GM10248 (cell line): ENCODE results near the gene SLC29A2.
"Not testable (repeated sequence)": the region's sequence is repeated elsewhere in the genome, so short reads cannot be mapped to it uniquely, and the experiment has no call there.

Experiments
- CTCF ChIA-PET: fragments of 300-600 bp; sonication (Branson Sonifier 250); formaldehyde crosslinking; extraction: SDS; loops from one replicate; lab custom pipeline; 2021; ENCODE audit warnings: antibody characterized with exemption; lab: Yijun Ruan, JAX
- POLR2A ChIA-PET: fragments of 350-650 bp; sonication (Branson Sonifier 250); formaldehyde crosslinking; extraction: SDS; loops from one replicate; lab custom pipeline; 2020; ENCODE audit warnings: antibody characterized with exemption; lab: Yijun Ruan, JAX
- DNase-seq: peaks from one replicate; pipeline ENCODE4 v3.0.0; 2012; ENCODE audit errors: extremely low spot score
- CTCF ChIP-seq: IDR thresholded peaks from 2 replicates; pipeline ENCODE4 v1.5.1; 2012; ENCODE audit warnings: mild to moderate bottlenecking, low read depth; ENCODE audit errors: extremely low read depth, missing control alignments, control extremely low read depth

SLC29A2 gene

GRCh38 chr11:66325263-66325671 lies 46.3 kb downstream of the SLC29A2 start:
- CTCF ChIA-PET: interaction anchor here (3.7 kb wide), 1 partner anchor 13 kb away, joined by 34 read pairs; no protein-coding TSS in a partner anchor
- POLR2A ChIA-PET: no interaction called here
- TF ChIP-seq CTCF: no peak
- DNase-seq: no peak

- ChIA-PET POLR2A (no interaction called here), CTCF (interaction anchor here (3.7 kb wide), 1 partner anchor 13 kb away, joined by 34 read pairs; no protein-coding TSS in a partner anchor)
- no peak for TF ChIP-seq CTCF
- no peak for DNase-seq
Observed at GRCh38 chr11:66324664-66325063, 46.9 kb downstream of the SLC29A2 start.

- POLR2A ChIA-PET: no interaction called here
- no peak for DNase-seq
- no peak for TF ChIP-seq CTCF
- CTCF ChIA-PET: no interaction called here
Observed at GRCh38 chr11:66323684-66324083, 47.9 kb downstream of the SLC29A2 start.

- ChIA-PET CTCF (interaction anchor here (1.5 to 1.6 kb wide), 2 partner anchors 12 to 25 kb away, joined by 4 read pairs; no protein-coding TSS in a partner anchor), POLR2A (no interaction called here)
- DNase-seq: no peak
- no peak for TF ChIP-seq CTCF
Observed at GRCh38 chr11:66322732-66323427, 48.7 kb downstream of the SLC29A2 start.

- no peak for TF ChIP-seq CTCF
- no peak for DNase-seq
- ChIA-PET POLR2A (no interaction called here), CTCF (interaction anchor here (1.3 to 1.6 kb wide), 3 partner anchors 9 to 24 kb away, joined by 4 read pairs; no protein-coding TSS in a partner anchor)
Observed at GRCh38 chr11:66321606-66322005, 50.0 kb downstream of the SLC29A2 start.

GRCh38 chr11:66320748-66321147 lies 50.8 kb downstream of the SLC29A2 start:
- POLR2A ChIA-PET: not testable (repeated sequence)

GRCh38 chr11:66320289-66320688 lies 51.3 kb downstream of the SLC29A2 start:
- DNase-seq, CTCF ChIA-PET, POLR2A ChIA-PET: not testable (repeated sequence)

More at GRCh38 chr11:66320748-66321147, 50.8 kb downstream of the SLC29A2 start:
- DNase-seq, CTCF ChIA-PET: not testable (repeated sequence)
